ENCODE results near the gene PIBF1. TPM values are rescaled to one million over a fixed set of nuclear protein-coding genes. Genes with fewer than 3 reads are reported as not detected.
A peak's percentile ranks its signal among the peaks of the same experiment; 100 is the strongest.

PIBF1 gene
- total RNA-seq, 1 experiment from 2014 or later = 30.6 TPM

DNA sequence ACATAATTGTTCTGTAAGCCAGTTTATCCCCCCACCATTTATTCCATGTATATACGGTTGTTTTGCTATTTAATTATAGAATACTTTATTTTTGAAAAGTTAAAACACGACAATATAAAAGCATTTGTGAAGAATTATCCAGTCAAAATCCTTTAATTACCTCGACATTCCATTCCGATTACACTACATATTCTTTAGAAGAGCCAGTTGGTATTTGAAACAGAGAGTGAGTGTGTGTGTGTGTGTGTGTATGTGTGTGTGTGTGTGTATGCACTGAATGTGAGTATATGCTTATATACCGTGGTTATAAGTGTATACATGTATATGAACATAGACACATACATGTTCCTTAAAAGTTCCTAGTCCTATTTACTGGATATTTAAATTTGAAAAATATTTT is 189.0 kb downstream of the PIBF1 start:
- BruUV-seq (replicated peaks) = no TSS peak

GRCh38 chr13:72973234-72973633 is 191.3 kb downstream of the PIBF1 start:
- no peak for TF ChIP-seq EZH2 (IDR thresholded peaks at IDR 0.05; ENCODE audit: borderline replicate concordance, low read depth, low read length, poor library complexity, severe bottlenecking)
- TF ChIP-seq, protein P1, sequence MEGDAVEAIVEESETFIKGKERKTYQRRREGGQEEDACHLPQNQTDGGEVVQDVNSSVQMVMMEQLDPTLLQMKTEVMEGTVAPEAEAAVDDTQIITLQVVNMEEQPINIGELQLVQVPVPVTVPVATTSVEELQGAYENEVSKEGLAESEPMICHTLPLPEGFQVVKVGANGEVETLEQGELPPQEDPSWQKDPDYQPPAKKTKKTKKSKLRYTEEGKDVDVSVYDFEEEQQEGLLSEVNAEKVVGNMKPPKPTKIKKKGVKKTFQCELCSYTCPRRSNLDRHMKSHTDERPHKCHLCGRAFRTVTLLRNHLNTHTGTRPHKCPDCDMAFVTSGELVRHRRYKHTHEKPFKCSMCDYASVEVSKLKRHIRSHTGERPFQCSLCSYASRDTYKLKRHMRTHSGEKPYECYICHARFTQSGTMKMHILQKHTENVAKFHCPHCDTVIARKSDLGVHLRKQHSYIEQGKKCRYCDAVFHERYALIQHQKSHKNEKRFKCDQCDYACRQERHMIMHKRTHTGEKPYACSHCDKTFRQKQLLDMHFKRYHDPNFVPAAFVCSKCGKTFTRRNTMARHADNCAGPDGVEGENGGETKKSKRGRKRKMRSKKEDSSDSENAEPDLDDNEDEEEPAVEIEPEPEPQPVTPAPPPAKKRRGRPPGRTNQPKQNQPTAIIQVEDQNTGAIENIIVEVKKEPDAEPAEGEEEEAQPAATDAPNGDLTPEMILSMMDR (conservative IDR thresholded peaks at IDR 0.05; ENCODE audit: low read depth, low read length) = no peak
- ChIA-PET CTCF (no interaction called here), POLR2A (ENCODE audit: low non-redundant PET) (no interaction called here)
- H3K36me3 ChIP-seq (ENCODE audit: insufficient read depth, low read length, poor library complexity, severe bottlenecking) = no peaks in the 10 kb centered on the region
- H3K4me3 ChIP-seq (ENCODE audit: low read depth, low read length, poor library complexity, severe bottlenecking) = no peak overlapping the region
- H3K27me3 ChIP-seq (replicated peaks; ENCODE audit: insufficient read depth, low read depth, low read length, poor library complexity) = no peaks in the 10 kb centered on the region
- H3K9me3 ChIP-seq (ENCODE audit: low read depth, low read length, poor library complexity, severe bottlenecking) = no peaks in the 10 kb centered on the region
- DNase-seq (ENCODE audit: low spot score) = no peak
- no TSS peak for BruUV-seq (replicated peaks)
- peaks cover 17% of the 10 kb centered on the region for H3K4me1 ChIP-seq (ENCODE audit: insufficient read depth, low read length, poor library complexity, severe bottlenecking)
- intact Hi-C loops (cut with micrococcal nuclease; ENCODE audit: unreplicated experiment) = no loop called here
- no peak overlapping the region for H3K27ac ChIP-seq (ENCODE audit: low read depth, low read length, poor library complexity, severe bottlenecking)

More for the DNA sequence above, 189.0 kb downstream of the PIBF1 start:
- no peaks in the 10 kb centered on the region for H3K36me3 ChIP-seq (ENCODE audit: insufficient read depth, low read length, poor library complexity, severe bottlenecking)
- peaks cover 17% of the 10 kb centered on the region for H3K4me1 ChIP-seq (ENCODE audit: insufficient read depth, low read length, poor library complexity, severe bottlenecking)
- H3K4me3 ChIP-seq (ENCODE audit: low read depth, low read length, poor library complexity, severe bottlenecking) = no peak overlapping the region
- DNase-seq (ENCODE audit: low spot score) = peak; percentile 75
- TF ChIP-seq, protein P1 (conservative IDR thresholded peaks at IDR 0.05; ENCODE audit: low read depth, low read length) = no peak
- no peak for TF ChIP-seq EZH2 (IDR thresholded peaks at IDR 0.05; ENCODE audit: borderline replicate concordance, low read depth, low read length, poor library complexity, severe bottlenecking)
- no peaks in the 10 kb centered on the region for H3K9me3 ChIP-seq (ENCODE audit: low read depth, low read length, poor library complexity, severe bottlenecking)
- no peaks in the 10 kb centered on the region for H3K27me3 ChIP-seq (replicated peaks; ENCODE audit: insufficient read depth, low read depth, low read length, poor library complexity)
- H3K27ac ChIP-seq (ENCODE audit: low read depth, low read length, poor library complexity, severe bottlenecking) = peak overlapping the region; percentile 9
- intact Hi-C loops (cut with micrococcal nuclease; ENCODE audit: unreplicated experiment) = no loop called here
- ChIA-PET CTCF (no interaction called here), POLR2A (ENCODE audit: low non-redundant PET) (no interaction called here)

GRCh38 chr13:72983085-72983768 is 201.3 kb downstream of the PIBF1 start:
- no peak for DNase-seq (ENCODE audit: low spot score)
- H3K27ac ChIP-seq (ENCODE audit: low read depth, low read length, poor library complexity, severe bottlenecking) = no peak overlapping the region
- CTCF ChIA-PET = no interaction called here

More at GRCh38 chr13:72983085-72983768, 201.3 kb downstream of the PIBF1 start:
- no peaks in the 10 kb centered on the region for H3K9me3 ChIP-seq (ENCODE audit: low read depth, low read length, poor library complexity, severe bottlenecking)
- H3K27me3 ChIP-seq (replicated peaks; ENCODE audit: insufficient read depth, low read depth, low read length, poor library complexity) = no peaks in the 10 kb centered on the region
- H3K36me3 ChIP-seq (ENCODE audit: insufficient read depth, low read length, poor library complexity, severe bottlenecking) = no peaks in the 10 kb centered on the region
- H3K4me1 ChIP-seq (ENCODE audit: insufficient read depth, low read length, poor library complexity, severe bottlenecking) = no peaks in the 10 kb centered on the region
- H3K4me3 ChIP-seq (ENCODE audit: low read depth, low read length, poor library complexity, severe bottlenecking) = no peak overlapping the region
- TF ChIP-seq, protein P1 (conservative IDR thresholded peaks at IDR 0.05; ENCODE audit: low read depth, low read length) = no peak
- BruUV-seq (replicated peaks) = no TSS peak
- POLR2A ChIA-PET (ENCODE audit: low non-redundant PET) = interaction anchor here (0.5 kb wide), 1 partner anchor 140 kb away, joined by 3 read pairs; no protein-coding TSS in a partner anchor
- intact Hi-C loops (cut with micrococcal nuclease; ENCODE audit: unreplicated experiment) = no loop called here

Data from A673 (cell line).